H1 (cell line): ENCODE measurements around the gene GRHL3. TPM values are rescaled to one million over a fixed set of nuclear protein-coding genes. Genes with fewer than 3 reads are reported as not detected.

Source experiments
- CTCF ChIA-PET: fragments of 300-600 bp; sonication (Branson Sonifier 250); formaldehyde crosslinking; loops from one replicate; lab custom pipeline; 2021; ENCODE audit not compliant: partially characterized antibody; lab: Charles Lee
- POLR2A ChIA-PET: fragments of 300-600 bp; sonication (Branson Sonifier 250); formaldehyde crosslinking; loops from one replicate; lab custom pipeline; 2021; ENCODE audit warnings: inconsistent platforms; ENCODE audit not compliant: partially characterized antibody; lab: Charles Lee
- DNase-seq, 2 experiments: peaks; one replicate each; pipeline versions ENCODE4 v3.0.0 to v3.0.0-alpha.2; 2010 to 2022; ENCODE audit warnings: low spot score in 2 of 2, low read depth in 1 of 2, mixed read lengths in 1 of 2
- FAIRE-seq: peaks from 2 replicates; lab custom pipeline; 2011; peaks lifted over from hg19 to GRCh38; lab: Jason Lieb, UNC
- H2AFZ ChIP-seq: 2 replicates; pipeline ENCODE4 v1.8.1; 2012; ENCODE audit warnings: low read length, inconsistent platforms
- H2AK5ac ChIP-seq: 2 replicates; pipeline ENCODE4 v1.6.1; 2013; ENCODE audit warnings: low read depth, low read length
- H2BK120ac ChIP-seq: replicated peaks from 2 replicates; pipeline ENCODE3; 2013; ENCODE audit warnings: low read depth, low read length, inconsistent platforms
- H2BK12ac ChIP-seq: 2 replicates; pipeline ENCODE4 v1.6.1; 2013; ENCODE audit warnings: low read depth, low read length
- H2BK15ac ChIP-seq: 2 replicates; pipeline ENCODE4 v1.6.1; 2013; ENCODE audit warnings: low read length
- H2BK20ac ChIP-seq: 2 replicates; pipeline ENCODE4 v1.6.1; 2013; ENCODE audit warnings: low read length
- H2BK5ac ChIP-seq: 2 replicates; pipeline ENCODE4 v1.6.1; 2013; ENCODE audit warnings: low read depth, low read length
- H3K14ac ChIP-seq: 2 replicates; pipeline ENCODE4 v1.6.1; 2013; ENCODE audit warnings: inconsistent platforms; ENCODE audit not compliant: insufficient read length
- H3K18ac ChIP-seq: 2 replicates; pipeline ENCODE4 v1.6.1; 2013; ENCODE audit warnings: low read length; ENCODE audit errors: extremely low read depth
- H3K23ac ChIP-seq: 2 replicates; pipeline ENCODE4 v1.6.1; 2013; ENCODE audit warnings: inconsistent platforms; ENCODE audit not compliant: insufficient read length
- H3K23me2 ChIP-seq: 2 replicates; pipeline ENCODE4 v1.6.1; 2013; ENCODE audit warnings: low read depth, low read length
- H3K27ac ChIP-seq: 2 replicates; pipeline ENCODE4 v1.6.1; 2011; ENCODE audit warnings: low read depth, low read length, inconsistent platforms
- H3K27me3 ChIP-seq, 4 experiments: replicated peaks in 1 of 4; 1 replicate in 1 of 4; 2 replicates in 3 of 4; pipeline versions ENCODE4 v1.6.1 to v1.8.1; 2011 to 2013; ENCODE audit warnings: low read length in 3 of 4, mild to moderate bottlenecking in 3 of 4, inconsistent platforms in 2 of 4, mixed read lengths in 2 of 4, moderate library complexity in 1 of 4; ENCODE audit not compliant: control insufficient read depth in 3 of 4, insufficient read depth in 3 of 4; ENCODE audit errors: extremely low read depth in 1 of 4
- H3K36me3 ChIP-seq, 4 experiments: 2 replicates each; pipeline versions ENCODE4 v1.6.1 to v1.8.1; 2011 to 2013; ENCODE audit warnings: mild to moderate bottlenecking in 4 of 4, low read length in 3 of 4, moderate library complexity in 2 of 4, control low read depth in 1 of 4, inconsistent platforms in 1 of 4; ENCODE audit not compliant: insufficient read depth in 4 of 4, control insufficient read depth in 2 of 4
- H3K4ac ChIP-seq: replicated peaks from 2 replicates; pipeline ENCODE3; 2013; ENCODE audit warnings: low read length, low read depth, mixed read lengths, inconsistent platforms; ENCODE audit not compliant: insufficient read length
- H3K4me1 ChIP-seq, 4 experiments: replicated peaks in 1 of 4; 1 replicate in 1 of 4; 2 replicates in 3 of 4; pipeline versions ENCODE4 v1.6.1 to v1.8.1; 2011 to 2013; ENCODE audit warnings: low read length in 3 of 4, inconsistent platforms in 2 of 4, mixed read lengths in 1 of 4; ENCODE audit not compliant: insufficient read depth in 4 of 4, control insufficient read depth in 3 of 4
- H3K4me2 ChIP-seq, 2 experiments: 2 replicates each; pipeline versions ENCODE4 v1.6.1 to v1.8.1; 2011 to 2013; ENCODE audit warnings: low read depth in 2 of 2, low read length in 2 of 2, control low read depth in 1 of 2, inconsistent platforms in 1 of 2, mild to moderate bottlenecking in 1 of 2; ENCODE audit not compliant: insufficient read depth in 1 of 2
- H3K4me3 ChIP-seq, 4 experiments: fragments of 200-600, 300-600 bp in 1 of 4; sonication (generic), shearing (Covaris generic), sonication (Bioruptor Twin) in 1 of 4; 2 replicates each; pipeline versions ENCODE4 v1.5.1 to v1.8.1; 2011 to 2016; ENCODE audit warnings: low read length in 4 of 4, low read depth in 3 of 4, control low read depth in 2 of 4, inconsistent platforms in 2 of 4, mild to moderate bottlenecking in 2 of 4, mixed read lengths in 1 of 4, moderate library complexity in 1 of 4; ENCODE audit not compliant: insufficient read depth in 2 of 4; ENCODE audit errors: extremely low read depth in 1 of 4
- H3K56ac ChIP-seq: replicated peaks from 2 replicates; pipeline ENCODE3; 2013; ENCODE audit warnings: low read depth, mild to moderate bottlenecking, mixed read lengths, low read length, inconsistent platforms; ENCODE audit not compliant: insufficient read length
- H3K79me1 ChIP-seq: 2 replicates; pipeline ENCODE4 v1.6.1; 2013; ENCODE audit warnings: low read depth, low read length, control low read depth
- H3K79me2 ChIP-seq, 2 experiments: 2 replicates each; pipeline versions ENCODE4 v1.6.1 to v1.8.1; 2012 to 2013; ENCODE audit warnings: low read length in 2 of 2, mild to moderate bottlenecking in 2 of 2, inconsistent platforms in 1 of 2; ENCODE audit not compliant: insufficient read depth in 2 of 2, control insufficient read depth in 1 of 2
- H3K9ac ChIP-seq, 4 experiments: replicated peaks in 1 of 4; 1 replicate in 1 of 4; 2 replicates in 3 of 4; pipeline versions ENCODE4 v1.6.1 to v1.8.1; 2011 to 2013; ENCODE audit warnings: low read depth in 3 of 4, low read length in 3 of 4, control low read depth in 2 of 4, mild to moderate bottlenecking in 2 of 4, moderate library complexity in 2 of 4, inconsistent platforms in 1 of 4; ENCODE audit errors: extremely low read depth in 1 of 4
- H3K9me3 ChIP-seq, 2 experiments: 2 replicates each; pipeline versions ENCODE4 v1.6.1 to v1.8.1; 2012 to 2013; ENCODE audit warnings: mild to moderate bottlenecking in 2 of 2, moderate library complexity in 2 of 2, control low read depth in 1 of 2, inconsistent platforms in 1 of 2, low read depth in 1 of 2, low read length in 1 of 2, mixed read lengths in 1 of 2; ENCODE audit not compliant: insufficient read depth in 2 of 2
- H4K20me1 ChIP-seq, 2 experiments: replicated peaks in 1 of 2; 2 replicates each; pipeline versions ENCODE3 to v1.8.1; 2011 to 2013; ENCODE audit warnings: inconsistent platforms in 2 of 2, low read length in 2 of 2, mild to moderate bottlenecking in 1 of 2; ENCODE audit not compliant: insufficient read depth in 2 of 2, control insufficient read depth in 1 of 2
- H4K5ac ChIP-seq: 2 replicates; pipeline ENCODE4 v1.6.1; 2013; ENCODE audit warnings: low read length, low read depth, mixed read lengths, inconsistent platforms; ENCODE audit not compliant: insufficient read length
- H4K8ac ChIP-seq: 2 replicates; pipeline ENCODE4 v1.8.0; 2013; ENCODE audit warnings: mild to moderate bottlenecking, moderate library complexity, low read length, inconsistent platforms; ENCODE audit not compliant: insufficient read depth; ENCODE audit errors: extremely low read depth
- H4K91ac ChIP-seq: replicated peaks from 2 replicates; pipeline ENCODE3; 2013; ENCODE audit warnings: low read length, mixed read lengths, inconsistent platforms; ENCODE audit not compliant: insufficient read length
- CHD1 ChIP-seq: IDR thresholded peaks from 2 replicates; pipeline ENCODE4 v1.6.1; 2012; ENCODE audit warnings: low read depth, low read length, improper control_type of control experiment
- CTBP2 ChIP-seq: IDR thresholded peaks from 2 replicates; pipeline ENCODE4 v1.7.0; 2011; ENCODE audit warnings: borderline replicate concordance, mild to moderate bottlenecking, moderate library complexity, mixed read lengths, low read length; ENCODE audit not compliant: insufficient read depth, insufficient read length
- EGR1 ChIP-seq: IDR thresholded peaks from 2 replicates; pipeline ENCODE4 v1.6.1; 2011; ENCODE audit warnings: low read depth, low read length, borderline replicate concordance
- HDAC2 ChIP-seq, 2 experiments: fragments of 300-600 bp in 1 of 2; sonication (generic) in 1 of 2; IDR thresholded peaks; 2 replicates each; pipeline ENCODE4 v1.6.1; 2011 to 2012; ENCODE audit warnings: low read depth in 2 of 2, low read length in 2 of 2, mild to moderate bottlenecking in 2 of 2, moderate library complexity in 2 of 2, borderline replicate concordance in 1 of 2, inconsistent platforms in 1 of 2
- HDAC6 ChIP-seq: IDR thresholded peaks from one replicate; pipeline ENCODE4 v1.7.1; 2012; ENCODE audit warnings: low read depth, mild to moderate bottlenecking, inconsistent platforms, low read length, moderate library complexity
- JUND ChIP-seq: IDR thresholded peaks from 2 replicates; pipeline ENCODE4 v1.6.1; 2011; ENCODE audit warnings: mild to moderate bottlenecking, improper control_type of control experiment, low read length
- POLR2AphosphoS5 ChIP-seq: IDR thresholded peaks from 2 replicates; pipeline ENCODE4 v1.6.1; 2011; ENCODE audit warnings: low read depth, low read length
- RNF2 ChIP-seq: fragments of 200-900, 300-1000 bp; sonication (generic); IDR thresholded peaks from 2 replicates; pipeline ENCODE4 v1.7.1; 2016; ENCODE audit warnings: borderline replicate concordance, low read depth, mild to moderate bottlenecking, antibody characterized with exemption, low read length; ENCODE audit not compliant: poor library complexity, severe bottlenecking; ENCODE audit errors: missing control alignments
- YY1 ChIP-seq: IDR thresholded peaks from 2 replicates; pipeline ENCODE4 v1.6.1; 2011; ENCODE audit warnings: low read depth, mild to moderate bottlenecking, low read length
- WGBS, 2 experiments: shearing (Covaris generic) in 1 of 2; methylation state at CpG; one replicate each; pipeline versions ENCODE4 v1.1.6 to v1.1.7; 2013 to 2015; ENCODE audit warnings: low lambda C conversion rate in 2 of 2, mixed read lengths in 2 of 2, inconsistent platforms in 1 of 2, low coverage in 1 of 2, missing lambda C conversion rate in 1 of 2; ENCODE audit not compliant: insufficient replicate concordance in 2 of 2, insufficient coverage in 1 of 2, insufficient read length in 1 of 2; ENCODE audit errors: extremely low coverage in 1 of 2, missing lambda C conversion rate in 1 of 2; 5-methylcytosine and 5-hydroxymethylcytosine counted together
- polyA plus RNA-seq, 7 experiments: library from polyadenylated mRNA; depleted of rRNA in 3 of 7; stranded (reverse) in 5 of 7; unstranded in 2 of 7; fragments of >200 nt in 5 of 7; fragments of 200-250 nt in 2 of 7; gene quantifications; 1 replicate in 5 of 7; 2 replicates in 1 of 7; 4 replicates in 1 of 7; pipeline versions ENCODE4 v1.2.1 to v1.2.3, GENCODE V29; 2011 to 2013; ENCODE audit warnings: missing spikeins in 2 of 7, mixed read lengths in 2 of 7
- total RNA-seq: library from RNA; stranded (reverse); fragmentation: NEBNext Ultra II Directional; extraction: Animal tissue kit (Norgen Biotek cat#: 25700); gene quantifications from 2 replicates; pipeline ENCODE4 v1.2.1, GENCODE V29; 2021
- TF ChIP-seq, protein P1 (sequence below): IDR thresholded peaks from 2 replicates; pipeline ENCODE4 v1.6.1; 2011; ENCODE audit warnings: low read depth, mild to moderate bottlenecking, low read length; ENCODE audit not compliant: insufficient read depth

Gene GRHL3
- total and polyA plus RNA-seq, 2 of the 8 experiments (the other 6 are each of a cell fraction or from before 2014, with no cell fraction given), result 0.80 to 1.8 TPM

DNA sequence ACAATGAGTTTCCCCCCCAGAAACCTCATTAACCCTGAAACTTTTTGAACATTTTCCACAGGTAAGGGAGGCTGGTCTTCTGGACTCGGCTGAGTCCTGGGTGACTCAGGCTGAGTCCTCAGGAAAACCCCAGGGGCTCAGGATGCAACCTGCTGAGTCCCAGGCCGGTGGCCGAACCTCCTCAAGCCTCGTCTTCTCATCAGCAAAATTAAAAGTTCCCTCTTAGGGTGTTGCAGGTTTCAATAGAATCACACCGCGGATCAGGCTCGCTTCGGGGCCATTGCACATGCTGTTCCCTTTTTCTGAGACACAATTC lies 35.0 kb upstream of the GRHL3 start:
- H3K36me3 ChIP-seq, result no peaks in the 10 kb centered on the region
- no peak overlapping the region for H3K23ac ChIP-seq
- H3K56ac ChIP-seq, result no peak overlapping the region
- no peaks in the 10 kb centered on the region for H3K79me2 ChIP-seq
- FAIRE-seq (no peak), DNase-seq (no peak)
- no peak overlapping the region for H3K27ac ChIP-seq
- no peak overlapping the region for H3K9ac ChIP-seq
- H3K9me3 ChIP-seq, result no peaks in the 10 kb centered on the region
- H2BK20ac ChIP-seq, result no peak overlapping the region
- H4K91ac ChIP-seq, result no peak overlapping the region
- H3K4me1 ChIP-seq, result peaks cover 3 to 10% (median 7%) of the 10 kb centered on the region in 4 experiments; a peak in 6 of 7 replicates
- H2BK120ac ChIP-seq, result no peak overlapping the region
- H3K23me2 ChIP-seq, result no peaks in the 10 kb centered on the region; the same call in 1 of the 2 replicates
- 0 out of 7 replicates have a peak, but pooled peaks cover 0 to 3% (median 0%) of the 10 kb centered on the region in 4 experiments for H3K27me3 ChIP-seq
- no peak overlapping the region for H4K5ac ChIP-seq
- H2AFZ ChIP-seq, result 0 out of 2 replicates have a peak overlapping the region, but pooled peaks have one; percentile 27
- H2AK5ac ChIP-seq, result peak overlapping the region; percentile 85; the same call in 1 of the 2 replicates
- TF ChIP-seq RNF2 (no peak), HDAC6 (no peak), CTBP2 (no peak), JUND (no peak), POLR2AphosphoS5 (no peak), CHD1 (no peak), EGR1 (no peak), YY1 (no peak), HDAC2 (IDR thresholded peaks at IDR 0.05; ENCODE audit: borderline replicate concordance in 1 of 2, low read depth in 2 of 2, low read length in 2 of 2) (no peak)
- TF ChIP-seq, protein P1, sequence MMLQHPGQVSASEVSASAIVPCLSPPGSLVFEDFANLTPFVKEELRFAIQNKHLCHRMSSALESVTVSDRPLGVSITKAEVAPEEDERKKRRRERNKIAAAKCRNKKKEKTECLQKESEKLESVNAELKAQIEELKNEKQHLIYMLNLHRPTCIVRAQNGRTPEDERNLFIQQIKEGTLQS, result no peak
- ChIA-PET CTCF (interaction anchor here (0.9 to 1.4 kb wide), 3 partner anchors 18 to 128 kb away, joined by 3 read pairs; no protein-coding TSS in a partner anchor), POLR2A (no interaction called here)
- no peak overlapping the region for H2BK15ac ChIP-seq
- H3K4ac ChIP-seq, result no peak overlapping the region
- 86% methylated on average over 8 of the region's 8 CpGs; no CpG with 5 or more reads in 1 of the 2 experiments for WGBS, 2 experiments
- no peaks in the 10 kb centered on the region for H4K20me1 ChIP-seq
- H2BK12ac ChIP-seq, result no peak overlapping the region
- no peak overlapping the region for H3K14ac ChIP-seq
- H2BK5ac ChIP-seq, result no peak overlapping the region
- H3K79me1 ChIP-seq, result no peaks in the 10 kb centered on the region
- H3K18ac ChIP-seq, result no peak overlapping the region
- H4K8ac ChIP-seq, result no peak overlapping the region
- no peak overlapping the region for H3K4me3 ChIP-seq
- H3K4me2 ChIP-seq, result no peak overlapping the region
